SK-N-MC (cell line): ENCODE results near the gene FNDC3A.

ENCODE experiments used
- DNase-seq: peaks from one replicate; pipeline ENCODE4 v3.0.0-alpha.2; 2011; ENCODE audit warnings: low read depth, low spot score
- H3K27ac ChIP-seq: fragments of 200-600 bp; sonication (generic); 2 replicates; pipeline ENCODE4 v1.5.1; 2016; ENCODE audit warnings: mixed run types
- H3K36me3 ChIP-seq: fragments of 200-600 bp; sonication (generic); 2 replicates; pipeline ENCODE4 v1.6.1; 2017; ENCODE audit warnings: antibody characterized with exemption, low read length, mixed read lengths; ENCODE audit not compliant: insufficient read depth
- H3K4me3 ChIP-seq: fragments of 200-600 bp; sonication (generic); 2 replicates; pipeline ENCODE4 v1.5.1; 2016
- H3K9ac ChIP-seq: fragments of 200-600 bp; sonication (generic); 2 replicates; pipeline ENCODE4 v1.8.0; 2017; ENCODE audit warnings: mixed run types, mixed read lengths; ENCODE audit not compliant: insufficient read length
- H3K9me3 ChIP-seq: fragments of 200-600 bp; sonication (generic); 2 replicates; pipeline ENCODE4 v1.6.1; 2017; ENCODE audit warnings: low read depth, mild to moderate bottlenecking, antibody characterized with exemption, low read length, moderate library complexity, mixed read lengths
- EZH2 ChIP-seq: fragments of 200-600 bp; sonication (generic); IDR thresholded peaks from one replicate; pipeline ENCODE4 v1.6.1; 2017; ENCODE audit warnings: antibody characterized with exemption
- FOXP2 ChIP-seq: optimal IDR thresholded peaks from 2 replicates; pipeline ENCODE3; 2011; ENCODE audit warnings: mild to moderate bottlenecking, moderate library complexity; ENCODE audit not compliant: insufficient read depth; ENCODE audit errors: extremely low read length, control extremely low read depth
- POLR2AphosphoS5 ChIP-seq: IDR thresholded peaks from 2 replicates; pipeline ENCODE4 v1.6.1; 2012; ENCODE audit warnings: mild to moderate bottlenecking, low read depth, low read length, borderline replicate concordance

Gene FNDC3A

DNA sequence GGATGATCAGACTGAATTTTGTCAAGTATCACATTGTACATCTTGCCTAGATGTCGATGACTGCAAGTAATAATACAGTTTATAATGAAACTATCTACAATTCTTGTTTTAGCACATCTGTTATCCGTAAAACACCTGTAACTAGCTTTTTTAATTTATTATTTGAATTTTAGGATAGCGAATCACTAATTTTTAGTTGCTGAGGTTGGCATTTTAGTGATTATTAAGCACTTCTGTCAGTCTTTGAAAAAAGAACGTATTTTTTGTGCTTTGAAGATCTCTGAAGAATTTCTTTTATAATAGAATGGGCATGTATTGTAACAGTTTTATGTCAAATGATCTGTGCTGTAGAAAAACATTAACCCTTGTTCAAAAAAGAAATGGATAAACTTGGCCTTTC is 232.9 kb downstream of the FNDC3A start:
- H3K27ac ChIP-seq: no peak overlapping the region
- no peaks in the 10 kb centered on the region for H3K9me3 ChIP-seq
- no peak for DNase-seq
- no peak overlapping the region for H3K4me3 ChIP-seq
- H3K36me3 ChIP-seq: peaks cover 24% of the 10 kb centered on the region; the same call in 1 of the 2 replicates
- H3K9ac ChIP-seq: no peak overlapping the region
- TF ChIP-seq FOXP2 (no peak), EZH2 (no peak), POLR2AphosphoS5 (no peak)

DNA sequence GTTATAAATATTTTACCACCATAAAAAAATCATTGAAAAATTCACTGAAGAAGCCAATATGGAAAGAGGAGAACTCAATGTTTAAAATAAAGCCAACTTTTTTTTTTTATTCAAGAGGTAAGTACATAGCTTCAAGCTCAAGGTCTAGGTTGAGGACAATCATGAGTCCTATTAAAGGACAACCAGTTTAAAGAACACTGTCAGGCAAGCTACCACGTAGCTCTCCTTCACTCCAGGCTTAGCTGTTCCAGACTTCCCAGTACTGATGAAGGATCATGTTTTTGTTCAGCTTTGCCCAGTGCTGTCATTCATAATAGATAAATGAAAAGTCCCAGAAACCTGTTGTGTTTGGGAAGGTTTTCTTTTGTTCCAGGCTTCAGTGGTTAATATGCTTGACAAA is 234.4 kb downstream of the FNDC3A start:
- H3K9ac ChIP-seq: no peak overlapping the region
- H3K36me3 ChIP-seq: peaks cover 17% of the 10 kb centered on the region; the same call in 1 of the 2 replicates
- DNase-seq: no peak
- H3K27ac ChIP-seq: no peak overlapping the region
- TF ChIP-seq POLR2AphosphoS5: no peak
- TF ChIP-seq EZH2: no peak
- TF ChIP-seq FOXP2: no peak
- no peak overlapping the region for H3K4me3 ChIP-seq
- no peaks in the 10 kb centered on the region for H3K9me3 ChIP-seq

DNA sequence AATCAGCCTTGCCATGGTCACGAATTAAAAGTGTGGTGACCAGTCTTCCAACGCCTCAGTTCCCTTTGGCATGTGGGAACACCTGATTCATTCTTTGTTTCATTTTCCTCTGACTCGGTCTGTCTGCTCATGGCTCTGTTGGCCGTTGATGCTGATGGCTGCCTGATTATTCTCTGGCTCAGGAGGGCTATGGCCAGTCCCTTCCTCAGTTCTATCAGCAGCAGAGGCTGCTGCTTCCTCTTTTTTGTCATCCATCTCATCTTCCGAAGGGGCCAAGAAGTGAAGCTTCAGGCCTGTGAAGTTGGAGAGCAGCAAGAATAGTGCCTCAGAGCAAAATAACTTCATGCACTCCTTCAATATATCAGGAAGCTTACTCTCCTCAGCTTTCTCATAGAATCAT is 235.0 kb downstream of the FNDC3A start:
- Histone ChIP-seq H3K36me3 (peaks cover 13% of the 10 kb centered on the region; the same call in 1 of the 2 replicates), H3K9ac (no peak overlapping the region), H3K9me3 (no peaks in the 10 kb centered on the region), H3K27ac (no peak overlapping the region), H3K4me3 (no peak overlapping the region)
- TF ChIP-seq FOXP2 (no peak), POLR2AphosphoS5 (no peak), EZH2 (no peak)
- no peak for DNase-seq

DNA sequence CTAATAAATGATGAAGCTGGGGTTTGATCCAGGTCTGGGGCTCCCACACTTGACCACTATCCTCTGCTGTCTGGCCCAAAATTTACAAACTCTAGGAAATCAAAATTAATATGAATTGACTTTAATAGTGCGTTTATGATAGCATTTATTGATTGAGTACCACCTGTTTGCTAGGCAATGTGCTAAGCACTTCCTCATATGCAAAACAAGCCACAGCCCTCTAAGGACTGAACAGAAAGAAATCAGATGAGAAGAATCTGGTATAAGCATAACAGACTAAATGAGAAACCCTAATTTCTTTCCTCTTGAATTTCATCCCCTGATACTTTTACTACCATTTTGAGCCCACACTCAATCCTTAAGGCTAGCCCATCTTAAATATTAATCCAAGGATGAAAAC is 237.8 kb downstream of the FNDC3A start:
- no peaks in the 10 kb centered on the region for H3K9me3 ChIP-seq
- no peak overlapping the region for H3K27ac ChIP-seq
- DNase-seq: no peak
- no peak overlapping the region for H3K4me3 ChIP-seq
- no peaks in the 10 kb centered on the region for H3K36me3 ChIP-seq
- H3K9ac ChIP-seq: no peak overlapping the region
- no peak for TF ChIP-seq POLR2AphosphoS5
- no peak for TF ChIP-seq EZH2
- no peak for TF ChIP-seq FOXP2

DNA sequence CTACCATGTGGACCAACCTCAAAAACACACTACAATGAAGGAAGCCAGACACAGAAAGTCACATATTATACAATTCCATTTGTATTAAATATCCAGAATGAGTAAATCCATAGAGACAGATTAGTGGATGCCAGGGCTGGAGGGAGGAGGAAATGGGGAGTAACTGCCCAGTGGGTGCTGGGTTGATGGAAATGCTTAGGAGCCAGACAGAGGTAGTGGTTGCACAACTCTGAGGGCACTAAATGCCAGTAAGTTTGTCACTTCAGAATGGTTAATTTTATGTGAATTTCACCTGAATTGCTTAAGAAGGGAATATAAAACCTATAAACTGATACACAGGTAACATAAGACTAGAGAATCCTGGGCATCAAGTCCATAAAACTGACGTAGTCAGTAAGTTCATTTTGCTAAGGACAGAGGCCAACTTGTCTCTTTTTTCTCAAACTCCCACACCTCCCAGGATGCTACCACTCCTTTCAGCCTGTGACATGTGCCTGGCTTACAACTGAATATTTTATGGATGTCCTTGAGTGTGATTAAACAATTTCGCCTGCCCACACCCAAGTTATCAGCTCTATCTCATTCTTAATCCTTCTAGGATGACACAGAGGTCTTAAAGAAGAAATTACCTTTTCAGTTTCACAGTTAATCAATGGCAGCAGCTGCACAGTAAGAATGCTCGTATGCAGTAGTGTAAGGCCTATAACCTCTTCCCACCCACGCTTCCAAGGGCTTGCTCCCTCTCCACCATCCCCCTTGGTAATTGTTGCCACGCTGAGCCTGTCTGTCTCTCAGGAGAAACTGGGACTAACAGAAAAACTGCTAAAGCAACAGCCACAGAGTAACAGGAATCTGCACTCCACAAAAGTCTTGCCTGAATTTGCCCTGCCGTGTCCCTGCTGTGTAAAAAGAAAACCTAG is 238.5 kb downstream of the FNDC3A start:
- H3K9ac ChIP-seq: no peak overlapping the region
- TF ChIP-seq FOXP2: no peak
- no peak for TF ChIP-seq EZH2
- TF ChIP-seq POLR2AphosphoS5: no peak

DNA sequence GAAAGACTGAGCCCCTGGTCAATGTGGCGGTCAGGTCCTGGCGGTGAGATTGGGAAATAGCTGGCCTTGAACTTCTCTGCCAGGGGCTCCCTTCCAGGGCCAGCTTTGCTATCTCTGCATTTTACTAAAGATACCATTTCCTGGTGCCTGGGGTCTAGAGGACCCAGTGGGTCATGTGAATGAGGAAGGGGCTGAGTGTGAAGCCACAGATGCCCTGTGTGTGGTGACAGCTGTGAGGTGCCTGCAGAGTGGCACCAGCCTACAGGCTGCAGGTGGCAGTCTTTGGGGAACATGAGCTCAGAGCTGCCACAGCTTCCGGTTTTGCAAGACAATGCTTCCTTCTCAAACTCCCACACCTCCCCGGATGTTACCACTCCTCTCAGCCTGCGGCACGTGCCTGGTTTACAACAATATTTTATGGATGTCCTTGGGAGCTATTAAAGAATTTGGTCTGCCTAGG is 239.2 kb downstream of the FNDC3A start:
- Histone ChIP-seq H3K4me3 (no peak overlapping the region), H3K36me3 (no peaks in the 10 kb centered on the region), H3K9me3 (no peaks in the 10 kb centered on the region), H3K9ac (no peak overlapping the region), H3K27ac (no peak overlapping the region)
- DNase-seq: no peak
- TF ChIP-seq FOXP2: no peak
- no peak for TF ChIP-seq POLR2AphosphoS5

More for the DNA sequence above, 238.5 kb downstream of the FNDC3A start:
- no peaks in the 10 kb centered on the region for H3K9me3 ChIP-seq
- no peak overlapping the region for H3K4me3 ChIP-seq
- no peaks in the 10 kb centered on the region for H3K36me3 ChIP-seq
- no peak overlapping the region for H3K27ac ChIP-seq
- DNase-seq: no peak

DNA sequence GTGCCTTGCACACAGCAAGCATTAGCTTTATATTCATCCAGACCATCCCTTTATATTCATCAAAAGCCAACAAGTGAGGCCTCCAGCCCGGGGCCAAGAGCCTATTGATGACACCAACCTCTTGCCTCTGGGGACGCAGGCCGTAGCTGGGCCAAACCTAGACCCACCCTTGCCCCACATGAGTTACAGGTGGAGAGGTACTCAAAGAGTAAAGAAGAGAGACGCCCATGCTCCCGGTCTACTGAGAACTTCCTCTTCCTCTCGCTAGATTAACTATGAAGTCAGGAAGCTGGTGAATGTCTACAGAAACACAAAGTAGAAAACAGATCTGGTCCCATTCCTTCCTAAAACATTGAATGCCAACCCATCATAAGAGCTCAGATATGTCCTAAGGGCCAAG is 240.6 kb downstream of the FNDC3A start:
- TF ChIP-seq POLR2AphosphoS5 (no peak), FOXP2 (no peak), EZH2 (no peak)
- DNase-seq: no peak
- Histone ChIP-seq H3K36me3 (no peaks in the 10 kb centered on the region), H3K9me3 (no peaks in the 10 kb centered on the region), H3K27ac (no peak overlapping the region), H3K9ac (no peak overlapping the region), H3K4me3 (no peak overlapping the region)

DNA sequence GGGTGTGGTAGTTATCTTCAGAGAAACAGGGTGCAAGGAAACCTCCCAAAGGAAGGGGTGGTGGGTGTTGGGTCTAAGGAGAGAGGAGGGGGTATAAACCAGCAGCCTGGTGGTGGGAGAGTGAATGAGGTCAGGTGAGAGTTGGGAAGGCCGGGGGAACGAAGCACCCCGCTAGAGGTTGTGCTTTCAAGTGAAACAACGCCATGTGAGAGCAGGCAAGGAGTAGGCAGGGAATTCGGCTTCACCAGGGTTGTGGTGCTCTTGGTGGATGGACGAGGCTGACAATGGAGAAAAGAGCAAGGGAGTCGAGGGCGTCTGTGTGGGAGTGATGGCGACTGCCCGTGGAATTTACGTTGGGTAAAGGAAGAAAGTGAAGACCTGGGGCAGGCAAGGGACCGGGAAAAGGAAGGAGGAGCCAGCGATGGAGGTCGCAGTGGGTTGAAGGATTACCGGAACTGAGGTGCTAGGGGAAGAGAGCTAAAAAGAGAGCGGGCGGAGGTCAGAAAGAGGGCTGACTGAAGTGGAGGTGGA is 242.3 kb downstream of the FNDC3A start:
- no peak overlapping the region for H3K27ac ChIP-seq
- no peak overlapping the region for H3K4me3 ChIP-seq
- H3K36me3 ChIP-seq: no peaks in the 10 kb centered on the region
- TF ChIP-seq FOXP2 (no peak), EZH2 (no peak), POLR2AphosphoS5 (no peak)
- DNase-seq: no peak
- no peaks in the 10 kb centered on the region for H3K9me3 ChIP-seq
- no peak overlapping the region for H3K9ac ChIP-seq
